ENCODE results near the gene DPP4.

Gene DPP4

DNA sequence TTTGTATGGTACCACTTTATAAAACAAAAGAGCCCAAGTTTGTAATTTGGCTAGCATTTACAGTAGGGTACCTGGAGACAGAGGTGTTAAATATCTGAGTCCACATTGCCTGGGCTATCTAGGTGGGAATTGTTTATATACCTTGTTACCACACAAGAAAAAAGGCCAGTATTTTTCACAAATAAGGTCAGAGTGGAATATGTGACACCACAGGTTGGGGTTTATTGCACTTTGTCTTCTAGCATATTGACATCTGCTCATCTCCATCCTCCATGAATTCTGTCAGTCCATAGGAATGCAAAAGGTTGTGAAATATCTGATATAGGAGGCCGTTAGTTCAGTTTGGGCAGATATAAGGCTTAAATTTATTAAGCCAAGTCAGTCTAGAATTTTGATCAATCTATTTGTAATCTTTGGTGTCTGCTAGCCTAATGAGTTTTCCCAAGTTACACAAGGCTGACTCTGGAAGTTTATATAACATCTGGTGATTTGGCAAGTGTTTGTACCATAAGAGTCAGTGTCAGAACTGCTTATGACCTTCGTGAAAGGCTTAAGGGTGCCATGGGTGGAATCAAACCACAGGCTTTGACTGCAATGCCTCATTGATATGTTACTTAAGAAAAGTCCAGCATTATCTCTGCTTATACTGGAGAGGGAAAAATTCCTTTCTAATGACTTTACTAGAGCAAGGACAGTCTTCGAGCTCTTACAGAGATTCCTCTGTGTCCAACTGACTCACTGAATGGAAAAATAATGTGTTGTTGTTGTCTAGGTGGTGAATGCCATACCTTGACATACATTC lies 11.3 kb upstream of the DPP4 start:
- no peak for DNase-seq

DNA sequence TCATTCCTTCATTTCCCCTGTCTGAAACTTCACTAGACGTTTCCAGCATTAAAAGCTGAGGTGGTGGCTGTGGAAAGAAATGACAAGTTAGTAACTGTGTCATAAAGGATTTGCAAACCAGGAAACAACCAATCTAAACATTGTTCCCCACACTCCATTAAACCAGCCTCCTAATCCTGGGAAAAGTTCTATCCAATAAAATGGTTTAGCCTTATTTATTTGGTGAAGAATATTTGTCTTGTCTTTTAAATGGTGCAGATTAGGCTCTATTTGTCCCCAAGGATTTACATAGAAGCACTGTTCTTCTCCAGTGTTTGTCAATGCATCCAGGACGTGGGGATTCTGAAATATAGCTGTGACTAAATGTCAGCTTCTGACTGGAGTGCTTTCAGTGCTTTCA lies 10.5 kb upstream of the DPP4 start:
- no peak for DNase-seq

DNA sequence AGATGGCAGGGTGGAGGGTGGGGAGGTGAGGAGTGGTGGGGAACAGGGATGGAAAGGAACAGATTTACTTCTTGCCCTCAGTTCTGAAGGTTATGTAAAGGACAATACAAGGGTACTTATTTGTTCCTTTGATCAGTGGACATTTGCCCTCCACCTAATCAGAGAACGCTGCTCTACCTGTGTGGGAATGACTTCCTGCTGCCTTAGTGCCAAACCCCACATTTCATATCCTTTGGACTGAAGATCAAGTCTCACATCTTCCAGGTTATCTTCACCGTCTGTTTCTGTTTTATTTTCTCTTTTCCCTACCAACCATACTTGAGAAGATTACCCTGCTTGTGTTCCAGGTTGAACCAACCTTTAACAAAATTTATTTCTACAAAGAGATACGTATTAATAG lies 8.7 kb upstream of the DPP4 start:
- DNase-seq, result no peak

DNA sequence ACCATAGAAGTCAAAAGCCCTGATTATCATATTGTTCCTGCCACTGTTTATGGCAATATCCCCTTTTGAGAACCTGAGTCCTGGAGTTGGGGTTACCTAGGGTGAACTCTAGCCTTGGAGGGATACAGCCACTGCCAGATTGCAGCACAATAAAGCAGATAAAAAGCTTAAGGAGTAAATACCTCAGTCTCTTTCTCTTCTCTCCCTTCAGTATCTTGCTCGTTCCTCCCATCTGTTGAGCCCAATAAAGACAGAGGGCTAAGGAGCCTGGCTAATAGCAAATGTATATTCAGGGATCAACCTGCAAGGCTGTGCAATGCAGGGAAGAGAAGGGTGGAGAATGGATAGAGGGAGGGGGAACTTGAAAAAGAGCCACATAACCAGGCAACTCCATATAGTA lies 8.0 kb upstream of the DPP4 start:
- DNase-seq, result no peak

DNA sequence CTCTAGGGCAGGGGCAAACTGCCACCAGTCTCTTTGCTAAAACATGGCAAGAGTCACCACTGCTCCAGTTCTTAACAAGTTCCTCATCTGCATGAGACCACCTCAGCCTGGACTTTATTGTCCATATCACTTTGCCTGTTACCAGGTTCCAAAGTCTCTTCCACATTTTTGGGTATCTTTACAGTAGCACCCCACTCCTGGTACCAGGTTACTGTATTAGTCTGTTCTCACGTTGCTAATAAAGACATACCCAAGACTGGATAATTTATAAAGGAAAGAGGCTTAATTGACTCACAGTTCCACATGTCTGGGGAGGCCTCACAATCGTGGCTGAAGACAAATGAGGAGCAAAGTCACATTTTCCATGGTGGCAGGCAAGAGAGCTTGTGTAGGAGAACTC lies 5.5 kb upstream of the DPP4 start:
- DNase-seq, result no peak

DNA sequence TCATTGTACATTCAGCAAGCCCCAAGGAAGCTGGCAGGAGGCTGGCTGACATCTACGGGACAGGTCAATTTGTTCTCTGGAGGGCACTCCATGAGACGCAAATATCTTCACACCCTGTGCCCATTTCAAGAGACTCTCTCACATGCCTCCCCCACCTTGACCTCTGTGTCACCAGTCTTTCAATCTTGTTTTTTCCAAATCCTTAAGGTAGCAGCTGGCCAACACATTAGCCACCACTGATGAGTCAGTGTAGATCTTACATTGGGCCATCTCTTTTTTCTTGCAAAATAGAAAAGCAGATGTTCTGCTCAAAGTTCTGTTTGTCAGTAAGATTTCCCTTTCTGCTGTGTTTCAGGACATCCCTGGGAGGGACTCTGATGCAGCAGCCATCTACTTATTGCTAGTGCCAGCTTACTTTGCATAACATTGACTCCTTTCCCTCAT lies 1.7 kb upstream of the DPP4 start:
- peak; percentile 33 to 46 for DNase-seq

DNA sequence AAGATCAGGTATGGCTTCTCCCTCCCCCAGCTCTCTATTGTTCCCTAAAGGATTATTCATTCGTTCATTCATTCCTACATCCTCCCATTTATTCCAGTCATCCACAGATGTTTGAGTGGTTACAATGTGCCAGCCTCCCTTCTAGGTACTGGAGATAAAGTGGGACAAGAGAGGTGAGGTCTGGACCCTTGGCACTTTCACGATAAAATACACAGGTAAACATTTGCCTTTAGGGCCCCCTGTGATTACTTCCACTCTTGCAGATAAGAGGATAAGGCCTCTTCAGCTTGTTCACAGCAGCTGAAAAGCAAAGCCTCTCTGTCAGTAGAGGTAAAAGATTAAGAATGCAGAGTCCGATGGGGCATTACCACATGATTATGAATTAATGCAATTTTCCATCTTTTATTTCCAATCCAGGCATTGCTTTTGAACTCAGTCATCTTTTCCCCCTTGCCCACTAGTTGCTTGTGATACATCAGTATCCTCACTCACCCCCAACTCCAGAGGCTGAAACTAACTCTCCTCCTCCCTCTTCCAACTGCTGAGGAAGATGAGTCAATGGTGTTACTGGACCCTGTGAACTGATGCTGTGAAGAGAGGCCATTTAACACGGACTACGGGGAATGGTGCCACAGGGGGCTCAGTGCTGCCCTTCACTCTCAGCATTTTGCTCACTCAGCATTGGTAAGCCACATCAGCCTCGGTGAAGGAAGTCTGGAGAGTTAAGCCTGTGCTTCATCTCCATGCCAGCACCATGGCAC lies 1.1 kb upstream of the DPP4 start:
- no peak for DNase-seq

DNA sequence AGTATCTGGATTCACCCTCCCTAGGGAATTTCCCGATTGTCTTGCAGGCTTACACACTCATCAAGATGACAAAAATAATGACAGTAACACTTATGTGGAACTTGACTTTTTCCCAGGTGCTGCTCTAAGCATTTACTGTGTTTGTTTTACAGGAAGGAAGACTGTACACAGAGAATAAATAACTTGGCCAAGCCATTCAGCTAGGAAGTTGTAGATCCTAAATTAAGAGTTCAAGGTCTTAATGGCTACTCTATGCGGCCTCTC lies 549 bp upstream of the DPP4 start:
- DNase-seq, result no peak

DNA sequence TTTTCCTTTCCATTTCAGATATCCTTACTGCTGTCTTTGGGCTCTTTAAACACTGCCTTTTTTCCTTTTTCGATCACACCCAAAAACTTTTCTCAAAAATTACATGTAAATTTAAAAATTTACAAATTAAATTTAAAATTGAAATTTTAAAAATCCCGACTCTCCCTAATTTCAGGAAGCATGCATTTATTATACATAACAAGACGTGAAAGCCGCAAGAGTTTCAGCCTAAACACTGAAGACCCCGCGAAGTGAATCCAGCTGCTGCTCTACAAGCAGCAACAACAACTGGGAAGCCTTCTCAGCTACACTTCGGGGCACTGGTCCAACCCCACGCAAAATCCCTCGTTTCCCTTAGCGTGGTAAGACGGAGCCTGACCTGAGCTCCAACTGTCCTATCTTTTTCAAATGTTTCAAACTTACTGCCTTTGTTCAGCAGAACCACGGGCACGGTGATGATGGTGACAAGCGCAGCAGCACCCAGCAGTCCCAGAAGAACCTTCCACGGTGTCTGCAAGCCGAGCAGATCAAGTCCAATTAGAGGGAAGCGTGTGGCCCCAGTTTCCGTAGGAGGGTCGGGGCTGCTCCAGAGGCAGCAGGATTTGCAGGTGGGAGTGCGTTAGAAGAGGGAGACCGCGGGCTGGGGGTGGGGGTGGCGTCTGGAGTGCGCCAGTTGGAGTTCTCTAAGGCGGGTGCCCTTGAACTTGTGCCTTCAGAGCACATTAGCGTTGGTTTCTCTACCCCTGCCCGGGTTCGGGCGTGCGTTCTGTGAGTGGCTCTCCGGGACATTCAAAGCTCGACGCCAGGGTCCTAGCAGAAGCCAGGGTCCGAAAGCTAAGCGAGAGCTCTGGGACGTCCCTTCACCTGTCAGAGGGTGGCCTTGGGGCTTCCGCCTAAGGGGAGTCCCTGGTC lies 783 bp downstream of the DPP4 start:
- no peak for DNase-seq

DNA sequence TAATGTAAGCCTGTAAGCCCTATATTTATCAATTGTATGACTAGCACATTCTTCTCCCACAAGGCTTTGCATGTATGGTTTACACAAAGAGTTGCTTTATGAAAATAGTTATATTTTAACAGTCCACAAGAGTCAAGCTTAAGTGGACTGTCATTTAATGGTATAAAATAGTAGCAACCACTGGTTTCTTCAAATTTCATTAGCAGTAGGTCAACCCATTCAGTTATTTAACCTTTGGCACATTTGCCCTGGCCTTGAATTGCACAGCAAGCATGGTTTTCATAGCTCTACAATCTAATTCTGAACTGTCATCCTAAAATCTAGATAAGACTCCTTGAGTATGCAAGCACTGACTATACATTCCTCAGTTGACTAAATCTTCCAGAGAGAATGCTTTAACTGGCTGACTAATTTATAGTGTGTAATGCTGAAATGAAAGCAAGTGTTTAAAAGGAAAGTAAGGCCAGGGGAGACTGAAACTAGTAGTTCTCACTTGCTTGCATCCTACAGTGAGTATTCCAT lies 1.8 kb downstream of the DPP4 start:
- DNase-seq, result no peak

DNA sequence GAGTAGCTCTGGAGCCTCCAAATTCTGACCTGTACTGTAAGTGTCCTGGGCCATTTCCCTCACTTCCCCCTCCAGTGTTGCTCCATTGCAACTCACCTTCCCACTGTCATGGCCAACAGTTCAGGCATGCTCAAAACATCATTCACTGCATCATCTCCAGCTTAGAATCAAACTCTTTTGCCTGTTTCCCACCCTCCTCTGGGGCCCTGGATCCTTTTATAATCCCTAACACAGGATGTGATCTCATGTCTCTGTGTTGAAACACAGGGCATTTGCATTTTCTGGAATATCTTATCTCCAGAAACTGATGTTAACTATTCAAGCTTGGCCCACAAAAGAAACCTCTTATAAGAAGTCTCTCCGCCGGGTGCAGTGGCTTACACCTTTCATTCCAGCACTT lies 3.0 kb downstream of the DPP4 start:
- no peak for DNase-seq

DNA sequence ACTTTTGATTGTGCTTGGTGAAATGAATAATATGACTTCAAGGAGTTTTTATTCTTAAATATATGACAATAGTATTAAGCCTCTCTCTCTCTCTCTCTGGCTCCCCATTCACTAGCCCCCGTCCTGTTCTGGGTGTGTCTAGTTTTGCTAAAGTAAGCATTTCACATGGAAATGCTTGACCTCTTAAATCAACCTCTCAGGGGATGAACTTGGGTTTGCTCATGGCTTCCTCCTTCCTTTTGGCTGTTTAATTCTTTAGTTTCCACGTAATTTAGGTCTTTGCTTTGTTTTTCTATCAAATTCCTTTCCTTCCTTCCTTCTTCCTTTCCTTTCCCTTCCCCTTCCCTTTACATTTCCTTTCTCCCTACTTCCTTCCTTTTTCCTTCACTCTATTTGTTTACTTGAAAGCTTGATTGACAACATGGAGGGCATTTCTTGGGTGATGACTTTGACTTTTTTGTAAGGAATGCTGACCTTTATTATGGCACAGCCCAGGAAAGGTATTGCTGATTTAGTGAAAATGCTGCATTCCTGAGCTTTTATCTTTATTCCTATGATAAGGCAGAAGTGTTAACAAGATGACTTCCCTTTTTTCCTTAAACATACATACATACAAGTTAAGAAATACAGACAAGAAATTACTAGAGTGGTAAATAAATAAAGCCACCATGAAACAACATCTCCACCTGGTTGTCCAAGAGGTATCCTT lies 3.6 kb downstream of the DPP4 start:
- no peak for DNase-seq

DNA sequence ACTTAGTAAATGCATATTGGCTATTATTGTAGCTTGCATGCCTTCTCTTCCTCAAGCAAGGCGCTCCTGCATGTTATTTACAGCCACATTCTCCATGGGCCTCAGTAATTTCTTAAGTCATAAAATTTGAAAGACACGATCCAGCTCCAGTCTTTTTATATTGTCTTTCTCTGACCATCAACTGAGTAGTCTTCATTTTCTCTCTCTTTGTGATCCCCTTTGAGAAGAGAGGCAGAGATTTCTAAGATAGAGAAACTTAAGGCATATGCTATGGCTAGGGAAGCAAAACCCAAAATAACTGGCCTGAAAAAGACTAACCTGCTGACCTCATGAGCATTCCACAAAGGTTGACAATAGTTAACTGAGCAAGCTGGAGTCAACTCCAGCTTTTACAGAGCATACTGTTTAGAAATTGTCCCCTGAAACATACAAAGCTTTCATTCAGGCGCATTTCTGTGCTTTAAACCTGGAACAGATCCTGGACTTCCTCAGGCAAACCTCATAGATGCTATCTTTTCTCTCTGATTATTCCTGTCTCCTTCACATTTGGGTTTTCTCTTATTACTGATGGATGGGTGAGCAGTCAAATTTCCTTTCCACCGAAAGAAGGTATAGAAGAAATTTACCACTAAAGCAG lies 4.6 kb downstream of the DPP4 start:
- no peak for DNase-seq

DNA sequence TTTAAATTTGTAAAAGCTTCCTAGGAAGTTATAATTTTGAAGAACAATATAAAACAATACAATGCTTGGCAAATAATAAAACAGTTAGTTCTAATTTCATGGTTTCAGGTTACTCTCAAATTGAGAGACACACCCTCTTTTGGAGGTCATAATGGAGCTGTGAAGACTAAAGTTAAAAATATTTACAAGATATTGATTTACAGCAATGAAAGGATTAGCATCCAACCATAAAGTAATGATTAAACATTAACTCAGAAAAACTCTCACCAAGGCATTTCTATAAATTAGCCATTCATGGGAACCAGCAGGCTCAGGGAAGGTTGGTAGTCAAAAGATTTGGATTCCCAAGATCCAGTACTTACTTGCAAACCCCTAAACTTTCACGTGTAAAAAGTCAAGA lies 6.4 kb downstream of the DPP4 start:
- no peak for DNase-seq

DNA sequence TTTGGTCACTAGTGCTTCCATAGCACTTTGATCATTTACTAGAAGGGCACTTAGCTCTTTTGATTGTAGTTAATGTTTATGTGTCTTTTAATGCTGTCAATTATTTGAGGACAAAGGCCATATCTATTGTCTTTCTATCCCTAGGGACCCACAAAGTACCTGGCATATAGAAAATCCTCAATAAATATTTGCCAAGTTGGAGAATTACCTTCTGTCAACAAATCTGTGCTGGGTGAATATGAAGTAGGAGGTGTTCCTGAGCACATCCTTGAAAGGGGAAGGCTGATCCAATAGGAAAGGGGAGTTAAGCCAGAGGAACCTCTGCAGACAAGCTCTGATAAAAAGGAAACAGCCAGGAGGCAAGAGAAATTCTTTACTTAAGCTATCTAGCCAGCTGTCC lies 8.2 kb downstream of the DPP4 start:
- no peak for DNase-seq

DNA sequence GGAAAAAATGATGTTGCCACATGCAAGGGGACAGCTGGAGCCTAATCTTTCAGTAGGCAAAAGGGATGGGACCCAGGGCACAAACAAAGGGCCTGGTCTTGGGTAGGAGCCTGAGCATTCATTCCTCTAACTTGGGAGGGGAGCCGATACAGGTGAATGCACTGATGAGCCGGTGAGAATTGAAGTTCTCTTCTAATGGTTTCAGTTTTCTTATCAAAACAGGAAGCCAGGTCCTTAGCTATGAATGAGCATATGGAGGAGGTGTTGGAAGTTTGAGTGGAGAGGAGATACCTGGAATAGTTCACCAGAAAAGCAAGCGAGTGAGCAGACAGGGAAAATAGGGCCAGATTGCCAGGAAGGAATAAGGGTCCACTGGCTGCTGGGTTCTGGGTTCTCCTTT lies 10.1 kb downstream of the DPP4 start:
- no peak for DNase-seq

DNA sequence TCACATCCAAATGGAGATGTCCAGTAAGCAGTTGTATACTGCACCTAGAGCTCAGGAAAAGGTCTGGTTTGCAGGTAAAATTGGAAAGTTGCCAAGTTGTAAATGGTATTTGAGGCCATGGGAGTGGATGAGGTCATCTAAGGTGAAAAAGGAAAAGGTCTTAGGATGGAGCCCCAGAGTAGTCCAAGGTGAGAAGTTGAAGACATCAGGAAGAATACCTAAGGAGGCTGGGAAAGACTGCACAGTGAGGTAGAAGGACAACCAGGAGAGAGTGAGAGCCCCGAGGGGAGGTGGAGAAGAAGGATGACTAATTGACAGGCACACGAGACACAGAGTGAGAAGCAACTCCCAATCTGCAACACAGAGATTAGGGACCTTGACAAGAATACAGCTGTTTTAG lies 10.7 kb downstream of the DPP4 start:
- no peak for DNase-seq

DNA sequence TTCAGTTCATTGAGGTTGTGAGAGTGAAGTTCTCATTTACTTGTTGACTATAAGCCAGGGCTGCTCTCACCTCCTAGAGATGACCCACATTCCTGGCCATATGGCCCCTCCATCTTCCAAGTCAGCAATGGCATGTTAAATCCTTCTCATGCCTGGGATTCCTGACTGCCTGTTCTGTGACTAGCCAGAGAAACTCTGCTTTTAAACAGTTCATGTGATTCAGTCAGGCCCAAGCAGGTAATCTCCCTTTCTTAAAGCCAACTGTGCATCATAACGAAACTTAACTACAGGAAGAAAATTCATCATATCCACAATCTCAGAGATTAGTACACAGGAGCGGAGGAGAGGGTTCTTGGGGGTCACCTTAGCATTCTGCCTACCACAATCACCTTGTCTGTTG lies 11.5 kb downstream of the DPP4 start:
- DNase-seq, result no peak

DNA sequence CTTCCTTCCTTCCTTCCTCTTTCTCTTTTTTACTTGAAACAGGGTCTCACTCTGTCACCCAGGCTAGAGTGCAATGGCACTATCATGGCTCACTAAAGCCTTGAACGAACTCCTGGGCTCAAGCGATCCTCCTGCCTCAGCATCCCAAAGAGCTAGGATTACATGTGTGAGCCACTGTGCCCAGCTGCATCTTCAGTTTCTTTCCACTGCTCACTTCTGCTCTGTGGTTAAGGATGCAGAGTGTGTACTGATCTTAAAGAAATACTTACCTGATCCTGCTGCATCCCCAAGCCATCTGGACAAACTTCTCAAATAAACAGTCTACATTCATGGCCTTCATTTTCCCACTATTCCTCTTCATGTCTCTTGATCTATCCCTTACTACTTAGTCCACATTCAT lies 13.0 kb downstream of the DPP4 start:
- DNase-seq, result no peak

DNA sequence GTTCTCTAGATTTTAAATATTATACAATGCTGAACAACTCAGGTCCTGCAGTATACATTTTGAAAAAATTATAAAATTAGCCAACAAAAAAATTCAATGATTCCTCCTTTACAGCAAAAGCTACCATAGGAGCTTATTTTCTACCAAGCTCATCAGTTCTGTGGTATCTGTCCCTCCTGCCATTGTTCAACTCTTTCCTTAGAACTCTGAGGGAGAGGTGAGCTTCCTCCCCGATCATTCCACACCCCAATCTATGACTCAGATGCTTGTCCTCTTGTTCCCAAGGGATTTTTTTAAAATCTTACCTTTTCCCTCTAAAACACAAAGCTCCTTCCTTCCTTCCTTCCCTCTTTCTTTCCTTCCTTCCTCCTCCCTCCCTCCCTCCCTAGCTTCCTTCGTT lies 13.5 kb downstream of the DPP4 start:
- no peak for DNase-seq

DNA sequence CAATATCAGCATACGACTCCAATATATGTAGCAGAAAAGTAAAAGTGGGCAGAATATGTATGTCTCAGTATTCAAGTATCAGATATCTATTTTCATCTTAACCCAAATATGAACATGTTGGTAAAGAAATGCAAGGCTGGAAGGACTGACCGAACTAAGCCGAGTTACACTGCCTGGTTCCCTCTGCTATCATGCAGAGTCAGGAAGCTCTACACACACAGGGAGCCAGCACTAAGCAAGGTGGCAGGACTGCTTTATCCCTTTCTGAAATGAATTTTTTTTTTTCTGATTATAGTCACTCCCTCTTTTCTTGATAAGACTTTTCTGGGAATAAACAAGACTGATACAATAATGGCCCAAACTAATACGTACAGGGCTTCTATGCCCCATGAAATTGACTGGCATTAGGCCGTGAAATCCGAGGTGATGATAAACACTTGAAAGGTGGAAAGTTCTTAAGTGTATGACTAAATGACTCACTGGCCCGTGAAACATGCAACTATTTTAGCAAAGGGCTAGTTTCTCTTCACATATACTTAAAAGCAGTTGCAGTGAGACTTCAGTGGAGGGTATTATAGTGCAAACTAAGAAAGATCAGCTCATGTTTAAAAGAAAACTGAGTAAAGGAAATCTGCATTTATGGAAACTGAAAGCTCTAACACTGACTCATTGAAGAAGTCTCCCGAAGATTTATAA lies 14.9 kb downstream of the DPP4 start:
- no peak for DNase-seq

DNA sequence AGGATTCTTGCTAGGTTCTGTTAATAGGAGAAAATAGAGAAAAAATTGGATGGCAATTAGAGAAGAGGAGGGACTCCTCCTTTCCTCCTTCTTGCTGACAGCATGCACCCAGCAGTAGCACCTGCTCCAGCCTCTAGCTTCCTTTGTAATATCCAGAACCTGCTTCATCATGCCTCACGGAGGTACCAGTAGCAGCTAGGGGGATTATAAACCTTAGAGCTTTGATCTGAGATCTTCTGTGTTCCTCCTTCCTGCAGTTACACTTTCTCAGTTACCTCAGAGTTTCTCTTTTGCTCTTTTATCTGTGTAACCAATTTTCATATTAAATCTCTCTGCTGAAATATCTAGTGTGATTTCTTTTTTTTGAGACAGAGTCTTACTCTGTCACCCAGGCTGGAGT lies 16.6 kb downstream of the DPP4 start:
- no peak for DNase-seq

All from inflammatory macrophage (primary cell).